HG02610 (cell line): Measurements from ENCODE around the gene CEP162.
"Not testable (repeated sequence)": the region's sequence is repeated elsewhere in the genome, so short reads cannot be mapped to it uniquely, and the experiment has no call there.

Experiments
- ATAC-seq: cut with Tn5 transposase; IDR thresholded peaks from one replicate; pipeline ENCODE4 v1.9.1; 2021; ENCODE audit warnings: mild to moderate bottlenecking, moderate library complexity; ENCODE audit not compliant: unreplicated experiment

Gene CEP162

GRCh38 chr6:84227434-84228197 lies at the start of gene CEP162:
TSS of gene CEP162 (minus strand) at chr6:84227643. CDS start at chr6:84226393, 1,250 bp downstream.
- ATAC-seq: peak; percentile 99

DNA sequence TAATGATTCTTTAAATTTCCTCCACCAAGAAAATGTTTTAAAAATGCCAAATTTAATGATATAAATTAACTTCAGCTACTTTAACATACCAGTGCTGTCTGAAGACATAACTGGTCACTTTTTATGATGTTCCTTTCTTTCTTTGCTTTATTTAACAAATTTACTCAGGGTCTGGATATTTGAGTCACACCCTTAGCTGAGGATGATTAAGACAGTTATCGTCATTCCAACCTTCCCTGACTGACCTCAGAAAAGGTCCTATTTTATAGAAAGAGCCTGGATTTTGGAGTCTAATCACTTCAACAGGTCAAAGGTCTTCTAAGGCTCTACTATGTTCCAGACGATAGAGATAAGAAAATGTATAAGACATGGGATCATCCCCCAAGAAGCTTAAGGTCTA lies 47.4 kb upstream of the CEP162 start:
- ATAC-seq: no peak

GRCh38 chr6:84273048-84273809 lies 45.8 kb upstream of the CEP162 start:
- ATAC-seq: no peak

GRCh38 chr6:84272298-84272697 lies 44.9 kb upstream of the CEP162 start:
- no peak for ATAC-seq

GRCh38 chr6:84271061-84271716 lies 43.7 kb upstream of the CEP162 start:
- ATAC-seq: no peak

GRCh38 chr6:84269947-84270733 lies 42.7 kb upstream of the CEP162 start:
- no peak for ATAC-seq

DNA sequence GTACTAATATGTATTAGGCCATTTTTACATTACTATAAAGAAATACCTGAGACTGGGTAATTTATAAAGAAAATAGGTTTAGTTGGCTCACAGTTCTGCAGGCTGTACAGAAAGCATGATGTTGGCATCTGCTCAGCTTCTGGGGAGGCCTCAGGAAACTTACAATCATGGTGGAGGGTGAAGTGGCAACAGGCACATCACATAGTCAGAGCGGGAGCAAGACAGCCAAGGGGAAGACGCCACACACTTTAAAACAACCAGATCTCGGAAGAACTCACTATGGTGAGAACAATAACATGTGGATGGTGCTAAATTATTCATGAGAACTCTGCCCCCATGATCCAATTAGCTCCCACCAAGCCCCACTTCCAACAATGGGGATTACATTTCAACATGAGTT lies 41.3 kb upstream of the CEP162 start:
- ATAC-seq: no peak

GRCh38 chr6:84263557-84263956 lies 36.1 kb upstream of the CEP162 start:
- ATAC-seq: no peak

DNA sequence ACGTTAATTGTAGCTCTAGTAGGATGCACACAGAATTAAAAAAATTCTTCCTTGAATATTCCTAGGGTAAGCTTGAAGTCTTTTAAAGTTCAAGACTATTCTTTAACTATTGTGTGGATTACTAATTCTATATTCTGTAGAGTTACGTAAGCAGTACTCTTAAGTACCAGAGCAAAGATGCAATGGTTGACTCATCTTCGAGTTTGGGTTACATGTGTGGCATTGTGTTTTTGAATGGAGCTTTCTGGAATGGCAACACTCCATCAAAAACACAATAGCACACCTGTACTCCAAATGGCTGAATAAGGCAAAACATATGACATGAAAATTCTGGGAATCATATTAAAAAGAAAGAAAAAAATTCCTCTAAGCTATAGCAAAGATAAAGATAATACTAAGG lies 33.5 kb upstream of the CEP162 start:
- ATAC-seq: no peak

- no peak for ATAC-seq
Observed at GRCh38 chr6:84260196-84260595, 32.8 kb upstream of the CEP162 start.

DNA sequence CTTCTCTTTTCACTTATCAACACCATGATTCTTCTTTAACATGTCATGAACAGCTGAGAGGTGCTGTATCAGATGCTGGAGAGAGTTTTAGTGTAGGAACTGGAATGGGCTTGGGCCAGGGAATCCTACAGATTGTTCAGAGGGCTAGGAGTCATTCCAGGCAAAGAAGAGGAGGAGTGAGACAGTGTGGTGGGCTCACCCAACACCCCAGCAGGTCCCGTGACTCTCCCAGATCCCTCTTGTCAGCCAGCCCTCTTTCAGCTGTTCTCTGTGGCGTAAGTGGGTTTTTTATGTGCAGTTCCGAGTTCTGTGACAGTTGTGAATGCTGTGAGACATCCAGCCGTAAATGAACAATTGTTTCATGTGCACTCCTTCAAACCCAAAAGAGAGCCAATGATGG lies 31.4 kb upstream of the CEP162 start:
- ATAC-seq: no peak

GRCh38 chr6:84258268-84258667 lies 30.8 kb upstream of the CEP162 start:
- no peak for ATAC-seq

DNA sequence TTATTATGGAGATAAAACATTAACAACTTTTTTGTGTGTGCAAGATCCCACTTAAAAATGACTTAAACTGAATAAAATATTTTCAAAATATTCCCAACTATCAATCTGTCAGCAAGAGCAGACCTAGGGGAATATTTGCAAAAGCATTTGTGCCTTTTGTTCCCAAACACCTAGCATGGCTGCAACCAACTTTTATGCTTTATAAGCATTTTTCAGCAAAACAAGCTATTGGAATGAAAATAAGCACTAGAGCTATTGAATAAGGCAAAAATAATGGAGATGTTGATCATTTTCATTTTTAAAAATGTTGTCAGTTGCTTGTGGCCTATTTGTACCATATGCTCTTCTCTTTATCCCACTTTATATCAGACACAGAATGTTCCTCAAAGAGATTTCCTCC lies 28.2 kb upstream of the CEP162 start:
- no peak for ATAC-seq

- no peak for ATAC-seq
Observed at GRCh38 chr6:84253380-84253779, 25.9 kb upstream of the CEP162 start.

- ATAC-seq: no peak
Observed at GRCh38 chr6:84251891-84252539, 24.6 kb upstream of the CEP162 start.

- ATAC-seq: no peak
Observed at GRCh38 chr6:84249724-84250123, 22.3 kb upstream of the CEP162 start.

GRCh38 chr6:84244416-84245081 lies 17.1 kb upstream of the CEP162 start:
- not testable (repeated sequence) for ATAC-seq

DNA sequence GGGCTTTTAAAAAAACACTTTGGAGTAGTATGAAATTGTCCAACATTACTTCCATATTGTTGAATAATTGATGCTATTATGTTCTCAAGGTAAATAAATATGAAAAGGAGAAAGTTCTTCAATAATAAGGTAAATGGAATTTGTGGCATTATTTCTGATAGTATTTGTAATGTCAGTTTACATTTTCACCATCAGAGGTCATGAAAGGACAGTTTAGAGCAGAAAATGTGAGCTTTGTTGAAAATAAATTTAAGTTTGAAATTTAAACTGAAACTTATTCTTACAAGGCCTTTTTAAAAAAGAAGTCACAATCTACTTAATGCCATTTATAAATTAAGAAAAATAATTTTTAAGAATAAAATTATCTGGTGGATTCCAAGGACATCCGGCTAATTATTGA lies 15.8 kb upstream of the CEP162 start:
- ATAC-seq: no peak

DNA sequence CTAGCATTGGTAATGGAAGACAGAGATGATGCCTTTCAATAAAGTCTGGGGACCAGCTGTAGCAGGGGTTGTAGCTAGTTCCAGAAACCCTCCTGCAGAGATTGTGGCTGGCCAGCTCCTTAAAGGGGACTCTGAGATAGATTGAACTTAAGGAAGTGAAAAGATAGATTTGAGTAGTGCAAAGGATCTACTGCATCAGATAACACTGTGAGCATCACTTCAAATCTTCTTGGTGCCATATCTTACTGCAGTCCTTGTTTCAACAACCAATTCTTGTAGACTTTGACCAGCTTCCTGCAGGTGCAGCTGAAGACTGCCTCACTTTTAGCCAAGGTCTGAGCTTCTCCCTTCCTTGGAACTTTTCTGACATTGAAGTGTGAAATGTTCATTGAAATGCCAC lies 14.8 kb upstream of the CEP162 start:
- no peak for ATAC-seq

GRCh38 chr6:84228198-84228543 lies 728 bp upstream of the CEP162 start:
- no peak for ATAC-seq
